ENCODE results near the gene DDIT3. TPM values are rescaled to one million over a fixed set of nuclear protein-coding genes. Genes with fewer than 3 reads are reported as not detected.

DDIT3 gene
- total and polyA plus RNA-seq, 11 donors: 11.5 to 60.5 (median 18.5) TPM

GRCh38 chr12:57487055-57487596, 33.2 kb downstream of the DDIT3 start:
- WGBS, 4 donors: 92 to 94% (median 93%) methylated on average over 27 of the region's 27 CpGs
- no peak for ATAC-seq
- Histone ChIP-seq H3K27me3 (no peaks in the 10 kb centered on the region), H3K4me1 (peaks cover 6 to 20% (median 10%) of the 10 kb centered on the region in 12 donors), H3K9me3 (no peaks in the 10 kb centered on the region), H3K27ac (peak overlapping the region in 8 of 12 donors; percentile 53 to 84 (median 72)), H3K4me3 (peak overlapping the region; percentile 66 to 97 (median 82)), H3K36me3 (peaks cover 0 to 33% (median 28%) of the 10 kb centered on the region in 9 donors)
- DNase-seq: no peak
- intact Hi-C loops (cut with DNase I): loop anchor here in 1 of 10 donors (5.0 kb wide), 1 partner anchor 60 kb away; the partner anchor contains the start of gene DCTN2
- TF ChIP-seq POLR2A (IDR thresholded peaks at IDR 0.05) (no peak), CTCF (IDR thresholded peaks at IDR 0.05) (no peak)

- intact Hi-C loops (cut with DNase I): loop anchor here in 1 of 10 donors (5.0 kb wide), 1 partner anchor 62 kb away; the partner anchor contains the start of gene DCTN2
- no peak for ATAC-seq
Observed at GRCh38 chr12:57485695-57486094, 34.6 kb downstream of the DDIT3 start.

GRCh38 chr12:57483466-57483865, 36.8 kb downstream of the DDIT3 start:
- peaks cover 0 to 34% (median 4%) of the 10 kb centered on the region in 12 donors for H3K4me1 ChIP-seq
- TF ChIP-seq CTCF (IDR thresholded peaks at IDR 0.05) (no peak), POLR2A (IDR thresholded peaks at IDR 0.05) (no peak)
- intact Hi-C loops (cut with DNase I): no loop called here
- WGBS, 4 donors: 50 to 57% (median 52%) methylated on average over 5 of the region's 5 CpGs
- no peaks in the 10 kb centered on the region for H3K36me3 ChIP-seq
- no peak overlapping the region for H3K27ac ChIP-seq
- peaks cover 0 to 11% (median 0%) of the 10 kb centered on the region in 9 donors for H3K27me3 ChIP-seq
- DNase-seq (no peak), ATAC-seq (no peak)
- H3K9me3 ChIP-seq: no peaks in the 10 kb centered on the region
- no peak overlapping the region for H3K4me3 ChIP-seq

More at GRCh38 chr12:57485695-57486094, 34.6 kb downstream of the DDIT3 start:
- Histone ChIP-seq H3K27ac (no peak overlapping the region), H3K9me3 (no peaks in the 10 kb centered on the region), H3K27me3 (peaks cover 0 to 6% (median 0%) of the 10 kb centered on the region in 9 donors), H3K36me3 (peaks cover 0 to 18% (median 13%) of the 10 kb centered on the region in 9 donors), H3K4me1 (peaks cover 6 to 21% (median 10%) of the 10 kb centered on the region in 12 donors), H3K4me3 (no peak overlapping the region)
- DNase-seq: no peak
- TF ChIP-seq CTCF (IDR thresholded peaks at IDR 0.05): no peak
- no peak for TF ChIP-seq POLR2A (IDR thresholded peaks at IDR 0.05)

GRCh38 chr12:57481671-57482070, 38.6 kb downstream of the DDIT3 start:
- H3K27ac ChIP-seq: no peak overlapping the region
- WGBS, 4 donors: 68 to 89% (median 80%) methylated on average over 1 of the region's 1 CpG
- intact Hi-C loops (cut with DNase I): no loop called here

More at GRCh38 chr12:57481671-57482070, 38.6 kb downstream of the DDIT3 start:
- DNase-seq: no peak
- no peak for TF ChIP-seq CTCF (IDR thresholded peaks at IDR 0.05)
- no peak for TF ChIP-seq POLR2A (IDR thresholded peaks at IDR 0.05)
- Histone ChIP-seq H3K9me3 (no peaks in the 10 kb centered on the region), H3K4me3 (no peak overlapping the region), H3K36me3 (no peaks in the 10 kb centered on the region), H3K27me3 (peaks cover 0 to 20% (median under 1%) of the 10 kb centered on the region in 9 donors), H3K4me1 (peaks cover 0 to 32% (median 0%) of the 10 kb centered on the region in 12 donors)
- ATAC-seq: no peak

Measured in heart left ventricle (tissue), 16 donors.